HG02970 (cell line): ENCODE measurements around the gene SMIM24.

ENCODE experiments used
- ATAC-seq: cut with Tn5 transposase; IDR thresholded peaks from one replicate; pipeline ENCODE4 v1.9.1; 2021; ENCODE audit warnings: mild to moderate bottlenecking, moderate library complexity, moderate number of reproducible peaks; ENCODE audit not compliant: unreplicated experiment, low FRiP score

Gene SMIM24

GRCh38 chr19:3476830-3477229, 3.5 kb downstream of the SMIM24 start:
- no peak for ATAC-seq

GRCh38 chr19:3475449-3475848, 4.9 kb downstream of the SMIM24 start:
- no peak for ATAC-seq

- ATAC-seq: no peak
Observed at GRCh38 chr19:3474614-3475013, 5.7 kb downstream of the SMIM24 start.

- ATAC-seq: no peak
Observed at GRCh38 chr19:3474010-3474409, 6.3 kb downstream of the SMIM24 start.

- ATAC-seq: no peak
Observed at GRCh38 chr19:3471954-3472655, 8.2 kb downstream of the SMIM24 start.

- ATAC-seq: no peak
Observed at GRCh38 chr19:3470500-3471128, 9.7 kb downstream of the SMIM24 start.

- ATAC-seq: no peak
Observed at GRCh38 chr19:3469638-3470499, 10.5 kb downstream of the SMIM24 start.

- no peak for ATAC-seq
Observed at GRCh38 chr19:3468211-3468610, 12.1 kb downstream of the SMIM24 start.

- no peak for ATAC-seq
Observed at GRCh38 chr19:3467437-3468198, 12.7 kb downstream of the SMIM24 start.

- ATAC-seq: no peak
Observed at GRCh38 chr19:3466635-3467034, 13.7 kb downstream of the SMIM24 start.

- no peak for ATAC-seq
Observed at GRCh38 chr19:3465552-3465951, 14.8 kb downstream of the SMIM24 start.

GRCh38 chr19:3464587-3465235, 15.6 kb downstream of the SMIM24 start:
- no peak for ATAC-seq

- no peak for ATAC-seq
Observed at GRCh38 chr19:3463714-3464586, 16.4 kb downstream of the SMIM24 start.

GRCh38 chr19:3462991-3463713, 17.2 kb downstream of the SMIM24 start:
- ATAC-seq: no peak

GRCh38 chr19:3459965-3460582, 20.3 kb downstream of the SMIM24 start:
- ATAC-seq: no peak

- ATAC-seq: no peak
Observed at GRCh38 chr19:3459089-3459881, 21.0 kb downstream of the SMIM24 start.
